PFSK-1 (cell line): ENCODE data around the gene ANKS1B.

Experiments used
- FOXP2 ChIP-seq: optimal IDR thresholded peaks from 2 replicates; pipeline ENCODE3; 2011; ENCODE audit warnings: borderline replicate concordance, control low read depth, inconsistent platforms; ENCODE audit not compliant: insufficient read depth; ENCODE audit errors: extremely low read length, extremely low read depth
- POLR2AphosphoS5 ChIP-seq: IDR thresholded peaks from 2 replicates; pipeline ENCODE4 v1.6.1; 2012; ENCODE audit warnings: low read depth, mild to moderate bottlenecking, control low read depth, low read length, moderate library complexity
- SIN3A ChIP-seq: IDR thresholded peaks from 2 replicates; pipeline ENCODE4 v1.6.1; 2012; ENCODE audit warnings: mild to moderate bottlenecking, low read length, moderate library complexity, borderline replicate concordance; ENCODE audit not compliant: insufficient read depth
- TAF1 ChIP-seq: IDR thresholded peaks from 2 replicates; pipeline ENCODE4 v1.6.1; 2012; ENCODE audit warnings: low read length, control low read depth, borderline replicate concordance; ENCODE audit not compliant: insufficient read depth
- TF ChIP-seq, protein P1 (sequence below), 2 experiments: IDR thresholded peaks; 2 replicates each; pipeline versions ENCODE4 v1.6.1 to v1.8.0; 2011 to 2012; ENCODE audit warnings: low read depth in 2 of 2, low read length in 2 of 2, control low read depth in 1 of 2, inconsistent platforms in 1 of 2, mild to moderate bottlenecking in 1 of 2, moderate library complexity in 1 of 2; ENCODE audit not compliant: insufficient read depth in 1 of 2

ANKS1B gene

GRCh38 chr12:99309812-99310211 is 674.9 kb downstream of the ANKS1B start:
- TF ChIP-seq SIN3A (no peak), FOXP2 (no peak), TAF1 (no peak), POLR2AphosphoS5 (no peak)
- TF ChIP-seq, protein P1, sequence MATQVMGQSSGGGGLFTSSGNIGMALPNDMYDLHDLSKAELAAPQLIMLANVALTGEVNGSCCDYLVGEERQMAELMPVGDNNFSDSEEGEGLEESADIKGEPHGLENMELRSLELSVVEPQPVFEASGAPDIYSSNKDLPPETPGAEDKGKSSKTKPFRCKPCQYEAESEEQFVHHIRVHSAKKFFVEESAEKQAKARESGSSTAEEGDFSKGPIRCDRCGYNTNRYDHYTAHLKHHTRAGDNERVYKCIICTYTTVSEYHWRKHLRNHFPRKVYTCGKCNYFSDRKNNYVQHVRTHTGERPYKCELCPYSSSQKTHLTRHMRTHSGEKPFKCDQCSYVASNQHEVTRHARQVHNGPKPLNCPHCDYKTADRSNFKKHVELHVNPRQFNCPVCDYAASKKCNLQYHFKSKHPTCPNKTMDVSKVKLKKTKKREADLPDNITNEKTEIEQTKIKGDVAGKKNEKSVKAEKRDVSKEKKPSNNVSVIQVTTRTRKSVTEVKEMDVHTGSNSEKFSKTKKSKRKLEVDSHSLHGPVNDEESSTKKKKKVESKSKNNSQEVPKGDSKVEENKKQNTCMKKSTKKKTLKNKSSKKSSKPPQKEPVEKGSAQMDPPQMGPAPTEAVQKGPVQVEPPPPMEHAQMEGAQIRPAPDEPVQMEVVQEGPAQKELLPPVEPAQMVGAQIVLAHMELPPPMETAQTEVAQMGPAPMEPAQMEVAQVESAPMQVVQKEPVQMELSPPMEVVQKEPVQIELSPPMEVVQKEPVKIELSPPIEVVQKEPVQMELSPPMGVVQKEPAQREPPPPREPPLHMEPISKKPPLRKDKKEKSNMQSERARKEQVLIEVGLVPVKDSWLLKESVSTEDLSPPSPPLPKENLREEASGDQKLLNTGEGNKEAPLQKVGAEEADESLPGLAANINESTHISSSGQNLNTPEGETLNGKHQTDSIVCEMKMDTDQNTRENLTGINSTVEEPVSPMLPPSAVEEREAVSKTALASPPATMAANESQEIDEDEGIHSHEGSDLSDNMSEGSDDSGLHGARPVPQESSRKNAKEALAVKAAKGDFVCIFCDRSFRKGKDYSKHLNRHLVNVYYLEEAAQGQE (IDR thresholded peaks at IDR 0.05; ENCODE audit: insufficient read depth in 1 of 2, low read depth in 2 of 2, low read length in 2 of 2), result no peak

DNA sequence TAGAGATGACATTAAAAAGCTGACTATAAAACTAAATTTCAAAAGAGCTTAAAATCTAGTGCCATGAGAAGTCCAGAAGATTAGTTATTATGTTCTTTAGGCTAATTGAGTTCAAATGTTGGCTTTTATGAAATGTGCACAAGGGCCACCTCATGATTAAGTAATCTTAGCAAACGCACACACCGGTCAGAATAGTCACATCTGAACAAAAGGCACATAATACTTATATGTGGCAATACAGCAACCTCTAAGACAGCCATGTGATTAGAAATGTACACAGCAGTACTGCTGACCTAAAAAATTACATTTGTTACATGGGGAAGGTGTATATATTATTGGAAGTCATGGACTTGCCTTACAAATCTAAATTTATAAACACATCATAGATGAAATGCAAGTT is 681.9 kb downstream of the ANKS1B start:
- no peak for TF ChIP-seq POLR2AphosphoS5
- TF ChIP-seq FOXP2, result no peak
- no peak for TF ChIP-seq TAF1

GRCh38 chr12:99287136-99287535 is 697.6 kb downstream of the ANKS1B start:
- TF ChIP-seq POLR2AphosphoS5 (no peak), SIN3A (no peak), FOXP2 (no peak), TAF1 (no peak)
- TF ChIP-seq, protein P1 (IDR thresholded peaks at IDR 0.05; ENCODE audit: insufficient read depth in 1 of 2, low read depth in 2 of 2, low read length in 2 of 2), result no peak

- TF ChIP-seq FOXP2 (no peak), POLR2AphosphoS5 (no peak), TAF1 (no peak), SIN3A (no peak)
- TF ChIP-seq, protein P1 (IDR thresholded peaks at IDR 0.05; ENCODE audit: insufficient read depth in 1 of 2, low read depth in 2 of 2, low read length in 2 of 2), result no peak
These were observed 700.6 kb downstream of the ANKS1B start for GRCh38 chr12:99284161-99284560.

GRCh38 chr12:99282624-99283023 is 702.1 kb downstream of the ANKS1B start:
- TF ChIP-seq POLR2AphosphoS5 (no peak), SIN3A (no peak), TAF1 (no peak), FOXP2 (no peak)
- TF ChIP-seq, protein P1 (IDR thresholded peaks at IDR 0.05; ENCODE audit: insufficient read depth in 1 of 2, low read depth in 2 of 2, low read length in 2 of 2), result no peak
